Ovary (tissue), 3 donors: ENCODE results near the gene PTH2R.

Source experiments
- POLR2A ChIP-seq: fragments of 450-650 bp; IDR thresholded peaks from one replicate; pipeline ENCODE4 v1.6.1; 2017; ENCODE audit warnings: antibody characterized with exemption, mild to moderate bottlenecking, moderate library complexity
- TF ChIP-seq, protein P1 (sequence below), 3 donors: fragments of 450-650 bp in 2 of 3; fragments of 200-600 bp in 1 of 3; IDR thresholded peaks; one replicate each; pipeline versions ENCODE4 v1.5.1 to v1.8.0; 2016 to 2022; ENCODE audit warnings: antibody characterized with exemption in 3 of 3, mild to moderate bottlenecking in 1 of 3
- donor health status: DM: no; HTN: no; CAD: no.

DNA sequence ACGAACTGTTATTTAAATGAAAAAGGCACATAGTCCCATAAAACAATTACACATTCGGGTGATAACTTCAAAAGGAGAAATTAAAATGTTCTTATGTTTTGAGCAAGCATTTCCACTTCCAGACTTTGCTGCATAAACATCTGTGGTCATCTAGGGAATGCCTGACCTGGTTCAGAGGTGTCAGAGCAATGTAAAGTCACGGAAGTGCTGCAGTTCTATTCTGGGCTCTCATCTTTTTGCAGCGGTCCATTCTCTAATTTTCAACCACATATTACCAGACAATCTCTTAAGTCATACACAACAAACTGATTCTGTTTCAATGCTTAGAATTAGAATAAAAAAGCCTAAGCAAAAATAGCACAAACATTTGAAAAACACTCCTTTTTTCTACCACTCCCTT lies 22.0 kb upstream of the PTH2R start:
- TF ChIP-seq, protein P1, sequence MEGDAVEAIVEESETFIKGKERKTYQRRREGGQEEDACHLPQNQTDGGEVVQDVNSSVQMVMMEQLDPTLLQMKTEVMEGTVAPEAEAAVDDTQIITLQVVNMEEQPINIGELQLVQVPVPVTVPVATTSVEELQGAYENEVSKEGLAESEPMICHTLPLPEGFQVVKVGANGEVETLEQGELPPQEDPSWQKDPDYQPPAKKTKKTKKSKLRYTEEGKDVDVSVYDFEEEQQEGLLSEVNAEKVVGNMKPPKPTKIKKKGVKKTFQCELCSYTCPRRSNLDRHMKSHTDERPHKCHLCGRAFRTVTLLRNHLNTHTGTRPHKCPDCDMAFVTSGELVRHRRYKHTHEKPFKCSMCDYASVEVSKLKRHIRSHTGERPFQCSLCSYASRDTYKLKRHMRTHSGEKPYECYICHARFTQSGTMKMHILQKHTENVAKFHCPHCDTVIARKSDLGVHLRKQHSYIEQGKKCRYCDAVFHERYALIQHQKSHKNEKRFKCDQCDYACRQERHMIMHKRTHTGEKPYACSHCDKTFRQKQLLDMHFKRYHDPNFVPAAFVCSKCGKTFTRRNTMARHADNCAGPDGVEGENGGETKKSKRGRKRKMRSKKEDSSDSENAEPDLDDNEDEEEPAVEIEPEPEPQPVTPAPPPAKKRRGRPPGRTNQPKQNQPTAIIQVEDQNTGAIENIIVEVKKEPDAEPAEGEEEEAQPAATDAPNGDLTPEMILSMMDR (IDR thresholded peaks at IDR 0.05) = no peak
- no peak for TF ChIP-seq POLR2A
